Endothelial cell of umbilical vein (primary cell): ENCODE data around the gene NDUFAF8. TPM values are rescaled to one million over a fixed set of nuclear protein-coding genes. Genes with fewer than 3 reads are reported as not detected.

Experiments
- Bru-seq: library from RNA; stranded (reverse); fragments of 400-500 nt; gene quantifications from one replicate; lab custom pipeline; 2021; lab: Mats Ljungman, UMichigan
- BruChase-seq, 2 experiments: library from RNA; stranded (reverse); fragments of 400-500 nt; gene quantifications; one replicate each; lab custom pipeline; 2021; lab: Mats Ljungman, UMichigan
- BruUV-seq: library from RNA; stranded (reverse); fragments of 400-500 nt; replicated peaks from 2 replicates; lab custom pipeline; 2021; lab: Mats Ljungman, UMichigan
- CTCF ChIA-PET: fragments of 300-600, 350-600 bp; sonication (Branson Sonifier 250); formaldehyde crosslinking; loops from one replicate; lab custom pipeline; 2021; ENCODE audit warnings: antibody characterized with exemption, inconsistent platforms; lab: Charles Lee
- POLR2A ChIA-PET: fragments of 300-600, 350-600 bp; sonication (Branson Sonifier 250); formaldehyde crosslinking; loops from one replicate; lab custom pipeline; 2021; ENCODE audit warnings: antibody characterized with exemption, inconsistent platforms; lab: Charles Lee
- DNase-seq: peaks from one replicate; pipeline ENCODE4 v3.0.0-alpha.2; 2011; ENCODE audit warnings: low read depth, low spot score
- FAIRE-seq: peaks from 2 replicates; lab custom pipeline; 2011; peaks lifted over from hg19 to GRCh38; lab: Jason Lieb, UNC
- H2AFZ ChIP-seq: 2 replicates; pipeline ENCODE4 v1.6.0; 2012; ENCODE audit warnings: low read depth, low read length, control low read depth, inconsistent platforms
- H3K27ac ChIP-seq: 2 replicates; pipeline ENCODE4 v1.5.1; 2011; ENCODE audit warnings: low read depth, mild to moderate bottlenecking, control low read depth, low read length, moderate library complexity; ENCODE audit not compliant: insufficient read depth
- H3K27me3 ChIP-seq, 2 experiments: 2 replicates each; pipeline versions ENCODE4 v1.6.0 to v1.6.1; 2011; ENCODE audit warnings: low read length in 2 of 2, mixed read lengths in 1 of 2; ENCODE audit not compliant: control insufficient read depth in 2 of 2, insufficient read depth in 2 of 2
- H3K36me3 ChIP-seq, 2 experiments: 2 replicates in 1 of 2; 3 replicates in 1 of 2; pipeline ENCODE4 v1.5.1; 2011; ENCODE audit warnings: low read length in 2 of 2, mild to moderate bottlenecking in 1 of 2, moderate library complexity in 1 of 2; ENCODE audit not compliant: control insufficient read depth in 2 of 2, insufficient read depth in 2 of 2; ENCODE audit errors: extremely low read depth in 1 of 2
- H3K4me1 ChIP-seq: 3 replicates; pipeline ENCODE4 v1.5.1; 2011; ENCODE audit warnings: mild to moderate bottlenecking, low read length; ENCODE audit not compliant: control insufficient read depth, insufficient read depth; ENCODE audit errors: extremely low read depth
- H3K4me2 ChIP-seq: 2 replicates; pipeline ENCODE4 v1.6.1; 2011; ENCODE audit warnings: low read length, control low read depth, mixed read lengths; ENCODE audit not compliant: insufficient read depth
- H3K4me3 ChIP-seq, 3 experiments: fragments of 200-600 bp in 1 of 3; sonication (generic), shearing (Covaris generic) in 1 of 3; replicated peaks in 1 of 3; 2 replicates each; pipeline ENCODE4 v1.5.1; 2011 to 2016; ENCODE audit warnings: control low read depth in 3 of 3, low read length in 3 of 3, mild to moderate bottlenecking in 2 of 3, inconsistent platforms in 1 of 3, low read depth in 1 of 3, moderate library complexity in 1 of 3; ENCODE audit not compliant: insufficient read depth in 1 of 3
- H3K79me2 ChIP-seq: 2 replicates; pipeline ENCODE4 v1.6.0; 2012; ENCODE audit warnings: low read length, inconsistent platforms; ENCODE audit not compliant: control insufficient read depth, insufficient read depth
- H3K9ac ChIP-seq: replicated peaks from 2 replicates; pipeline ENCODE3; 2011; ENCODE audit warnings: low read length, control low read depth; ENCODE audit not compliant: insufficient read depth; ENCODE audit errors: extremely low read depth
- H3K9me1 ChIP-seq: replicated peaks from 3 replicates; pipeline ENCODE4 v1.6.0; 2011; ENCODE audit warnings: mild to moderate bottlenecking, low read length; ENCODE audit not compliant: control insufficient read depth, insufficient read depth; ENCODE audit errors: extremely low read depth
- H3K9me3 ChIP-seq: replicated peaks from 2 replicates; pipeline ENCODE4 v1.5.1; 2012; ENCODE audit warnings: low read length, inconsistent platforms; ENCODE audit not compliant: control insufficient read depth, insufficient read depth
- H4K20me1 ChIP-seq: replicated peaks from 2 replicates; pipeline ENCODE3; 2011; ENCODE audit warnings: mild to moderate bottlenecking, low read length; ENCODE audit not compliant: control insufficient read depth, insufficient read depth; ENCODE audit errors: extremely low read depth
- EZH2 ChIP-seq: IDR thresholded peaks from 2 replicates; pipeline ENCODE4 v1.6.1; 2012; ENCODE audit warnings: borderline replicate concordance, low read depth, mild to moderate bottlenecking, moderate library complexity, low read length, inconsistent platforms; ENCODE audit not compliant: severe bottlenecking
- FOS ChIP-seq: IDR thresholded peaks from 2 replicates; pipeline ENCODE4 v1.6.1; 2011; ENCODE audit warnings: mild to moderate bottlenecking, low read length, moderate library complexity, borderline replicate concordance; ENCODE audit not compliant: insufficient read depth
- GATA2 ChIP-seq: IDR thresholded peaks from 2 replicates; pipeline ENCODE4 v1.7.0; 2011; ENCODE audit warnings: low read depth, mild to moderate bottlenecking, moderate library complexity, mixed read lengths, low read length; ENCODE audit not compliant: insufficient read length, insufficient read depth
- JUN ChIP-seq: IDR thresholded peaks from 2 replicates; pipeline ENCODE4 v1.6.1; 2011; ENCODE audit warnings: borderline replicate concordance, low read depth; ENCODE audit not compliant: insufficient read length, insufficient read depth
- MYC ChIP-seq: IDR thresholded peaks from one replicate; pipeline ENCODE4 v1.6.1; 2011; ENCODE audit warnings: mild to moderate bottlenecking, low read depth, low read length
- POLR2A ChIP-seq: IDR thresholded peaks from 2 replicates; pipeline ENCODE4 v1.6.1; 2012; ENCODE audit warnings: low read depth, mild to moderate bottlenecking, control low read depth, low read length
- POLR2AphosphoS5 ChIP-seq: IDR thresholded peaks from 2 replicates; pipeline ENCODE4 v1.6.1; 2012; ENCODE audit warnings: low read depth, mild to moderate bottlenecking, control low read depth, low read length, moderate library complexity; ENCODE audit not compliant: insufficient read depth
- dilution Hi-C: fragments of 300-500 bp; cut with MboI; formaldehyde crosslinking; loops from one replicate; pipeline ENCODE4 v1.15.0; 2019; ENCODE audit warnings: low sequenced_read_pairs; ENCODE audit not compliant: extremely low pct_ligation_motif_present
- intact Hi-C: fragments of 100-400 bp; cut with micrococcal nuclease; formaldehyde crosslinking; loops from one replicate; pipeline ENCODE4 v1.10.0; 2022
- long read RNA-seq: library from polyadenylated mRNA; stranded (forward); transcript quantifications from one replicate; pipeline ENCODE4 v2.0.0, GENCODE V29; 2021
- polyA minus RNA-seq, 3 experiments: library from RNA; depleted of rRNA, polyadenylated mRNA; stranded (reverse); fragments of >200 nt; gene quantifications; 1 replicate in 1 of 3; 2 replicates in 2 of 3; pipeline ENCODE4 v1.2.3, GENCODE V29; 2011
- polyA plus RNA-seq, 4 experiments: library from polyadenylated mRNA; depleted of rRNA in 3 of 4; stranded (reverse) in 3 of 4; unstranded in 1 of 4; fragments of >200 nt; gene quantifications; 2 replicates each; pipeline versions ENCODE4 v1.2.1 to v1.2.3, GENCODE V29; 2011 to 2012; ENCODE audit warnings: missing spikeins in 1 of 4
- total RNA-seq: library from RNA; stranded (reverse); gene quantifications from 2 replicates; pipeline ENCODE4 v1.2.3, GENCODE V29; 2021
- TF ChIP-seq, protein P1 (sequence below), 2 donors: IDR thresholded peaks; 1 replicate in 1 of 2; 2 replicates in 1 of 2; pipeline ENCODE4 v1.5.1; 2011; ENCODE audit warnings: low read length in 2 of 2, mild to moderate bottlenecking in 2 of 2, moderate library complexity in 2 of 2, control low read depth in 1 of 2, inconsistent platforms in 1 of 2, low read depth in 1 of 2; ENCODE audit not compliant: insufficient read depth in 1 of 2; ENCODE audit errors: extremely low read depth in 1 of 2
- TF ChIP-seq, protein P2 (sequence below): IDR thresholded peaks from 2 replicates; pipeline ENCODE4 v1.6.1; 2011; ENCODE audit not compliant: insufficient read depth, insufficient read length

NDUFAF8 gene
- total RNA-seq (61.5 and 69.9 TPM in 2 replicates), polyA plus RNA-seq (76.2 and 83.9 TPM in 2 replicates), polyA minus RNA-seq (22.1 and 22.2 TPM in 2 replicates), Bru-seq, nascent RNA (percentile 75 among the genes with signal in this experiment), BruChase-seq, experiment 1, labeled RNA remaining after a 6-hour chase (percentile 86 among the genes with signal in this experiment), BruChase-seq, experiment 2, labeled RNA remaining after a 2-hour chase (percentile 80 among the genes with signal in this experiment)
- polyA plus RNA-seq (2011; cell fraction: cytosol; rRNA removed): 97.2 and 110 TPM in 2 replicates
- 44.8 and 47.9 TPM in 2 replicates for polyA plus RNA-seq (2011; cell fraction: nucleus; rRNA removed)
- 183 and 208 TPM in 2 replicates for polyA plus RNA-seq (2012)
- polyA minus RNA-seq (2011; cell fraction: cytosol; rRNA and poly(A)+ RNA removed): 15.4 TPM
- 11.9 and 14.0 TPM in 2 replicates for polyA minus RNA-seq (2011; cell fraction: nucleus; rRNA and poly(A)+ RNA removed)
- long read RNA-seq, transcript NDUFAF8-201 (3 exons, 615 nt): major isoform, 177 of 198 reads
- long read RNA-seq, transcript NDUFAF8-202 (3 exons, 741 nt): minor isoform, 7 of 198 reads
- long read RNA-seq, partial matches to known transcripts: 1 of 198 reads
- long read RNA-seq, other reads (novel, unspliced or antisense): 13 of 198 reads

- H3K9me3 ChIP-seq: no peaks in the 10 kb centered on the region
- ChIA-PET POLR2A (interaction anchor here (1.4 kb wide), 1 partner anchor 16 kb away, joined by 4 read pairs; the partner anchor contains the start of gene CEP131), CTCF (interaction anchor here (1.0 to 3.1 kb wide), 9 partner anchors 9 to 250 kb away, joined by 3 to 33 read pairs (median 4); partner anchors contain the start of gene CEP131)
- peak; percentile 100 for DNase-seq
- TF ChIP-seq POLR2A: peak; percentile 56
- TF ChIP-seq JUN: no peak
- TF ChIP-seq MYC: no peak
- TF ChIP-seq, protein P1, sequence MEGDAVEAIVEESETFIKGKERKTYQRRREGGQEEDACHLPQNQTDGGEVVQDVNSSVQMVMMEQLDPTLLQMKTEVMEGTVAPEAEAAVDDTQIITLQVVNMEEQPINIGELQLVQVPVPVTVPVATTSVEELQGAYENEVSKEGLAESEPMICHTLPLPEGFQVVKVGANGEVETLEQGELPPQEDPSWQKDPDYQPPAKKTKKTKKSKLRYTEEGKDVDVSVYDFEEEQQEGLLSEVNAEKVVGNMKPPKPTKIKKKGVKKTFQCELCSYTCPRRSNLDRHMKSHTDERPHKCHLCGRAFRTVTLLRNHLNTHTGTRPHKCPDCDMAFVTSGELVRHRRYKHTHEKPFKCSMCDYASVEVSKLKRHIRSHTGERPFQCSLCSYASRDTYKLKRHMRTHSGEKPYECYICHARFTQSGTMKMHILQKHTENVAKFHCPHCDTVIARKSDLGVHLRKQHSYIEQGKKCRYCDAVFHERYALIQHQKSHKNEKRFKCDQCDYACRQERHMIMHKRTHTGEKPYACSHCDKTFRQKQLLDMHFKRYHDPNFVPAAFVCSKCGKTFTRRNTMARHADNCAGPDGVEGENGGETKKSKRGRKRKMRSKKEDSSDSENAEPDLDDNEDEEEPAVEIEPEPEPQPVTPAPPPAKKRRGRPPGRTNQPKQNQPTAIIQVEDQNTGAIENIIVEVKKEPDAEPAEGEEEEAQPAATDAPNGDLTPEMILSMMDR (IDR thresholded peaks at IDR 0.05; ENCODE audit: extremely low read depth in 1 of 2, insufficient read depth in 1 of 2, low read depth in 1 of 2, low read length in 2 of 2): no peak
- TF ChIP-seq, protein P2, sequence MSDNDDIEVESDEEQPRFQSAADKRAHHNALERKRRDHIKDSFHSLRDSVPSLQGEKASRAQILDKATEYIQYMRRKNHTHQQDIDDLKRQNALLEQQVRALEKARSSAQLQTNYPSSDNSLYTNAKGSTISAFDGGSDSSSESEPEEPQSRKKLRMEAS: no peak
- TF ChIP-seq POLR2AphosphoS5: peak; percentile 68
- TF ChIP-seq EZH2: no peak
- TF ChIP-seq FOS: no peak
- TF ChIP-seq GATA2: no peak
- no TSS peak for BruUV-seq
- no peaks in the 10 kb centered on the region for H3K27me3 ChIP-seq
- H3K4me1 ChIP-seq: peaks cover 6% of the 10 kb centered on the region
- dilution Hi-C loops (no loop called here), intact Hi-C loops (loop anchor here (1.0 kb wide), 1 partner anchor 16 kb away; no protein-coding TSS in a partner anchor)
- peak within 1 kb of the TSS; percentile 77 for H3K9ac ChIP-seq
- peak within 1 kb of the TSS; percentile 78 to 86 (median 84) for H3K4me3 ChIP-seq
- peaks cover 0 to 12% of the 10 kb centered on the region in 2 experiments for H3K36me3 ChIP-seq
- H3K9me1 ChIP-seq: no peaks in the 10 kb centered on the region
- H4K20me1 ChIP-seq: no peaks in the 10 kb centered on the region
- peak within 1 kb of the TSS; percentile 58 for H3K27ac ChIP-seq
- peak within 1 kb of the TSS; percentile 90 for H3K4me2 ChIP-seq
- peak; percentile 100 for FAIRE-seq
- H3K79me2 ChIP-seq: peaks cover 20% of the 10 kb centered on the region
- H2AFZ ChIP-seq: peak within 1 kb of the TSS; percentile 45
Measured at GRCh38 chr17:81238815-81239713, at the start of gene NDUFAF8, which contains the start of gene TEPSIN. TSS of gene NDUFAF8 (plus strand) at chr17:81239318. CDS start at chr17:81239364, 46 bp downstream. TSS of gene TEPSIN (minus strand) at chr17:81239055. CDS start at chr17:81239033, 22 bp downstream.
